Activated naive CD4-positive, alpha-beta T cell treated with anti-CD3 and anti-CD28 coated beads, Interleukin-2, amount 10 ng/mL, durations not matched to agents 7 days and 5 days (primary cell): ENCODE measurements around the gene FKBP1A.
A peak's percentile ranks its signal among the peaks of the same experiment; 100 is the strongest.

Experiments
- CTCF ChIA-PET: fragments of 350-600 bp; sonication (Branson Sonifier 250); formaldehyde crosslinking; loops from one replicate; lab custom pipeline; 2021; ENCODE audit warnings: antibody characterized with exemption; lab: Charles Lee
- DNase-seq: peaks from one replicate; pipeline ENCODE4 v3.0.0-alpha.2; 2020
- H3K27ac Mint-ChIP-seq: one replicate; pipeline ENCODE4 v1.8.0; 2021; ENCODE audit warnings: mild to moderate bottlenecking, moderate library complexity, mixed read lengths
- H3K27me3 Mint-ChIP-seq: one replicate; pipeline ENCODE4 v1.8.0; 2021; ENCODE audit warnings: mild to moderate bottlenecking, mixed read lengths
- H3K36me3 Mint-ChIP-seq: one replicate; pipeline ENCODE4 v1.8.0; 2021; ENCODE audit warnings: mixed read lengths
- H3K4me1 Mint-ChIP-seq: one replicate; pipeline ENCODE4 v1.8.0; 2021; ENCODE audit warnings: mixed read lengths
- H3K4me3 Mint-ChIP-seq: one replicate; pipeline ENCODE4 v1.8.0; 2021; ENCODE audit warnings: mild to moderate bottlenecking, moderate library complexity, mixed read lengths
- H3K9me3 Mint-ChIP-seq: one replicate; pipeline ENCODE4 v1.8.0; 2021; ENCODE audit warnings: mixed read lengths

Gene FKBP1A

GRCh38 chr20:1392693-1393506 is at the start of gene FKBP1A:
FKBP1A (minus strand) TSS chr20:1393054; CDS start chr20:1392998, 56 bp downstream.
- H3K36me3 Mint-ChIP-seq: peaks cover 31% of the 10 kb centered on the region
- peaks cover 15% of the 10 kb centered on the region for H3K9me3 Mint-ChIP-seq
- CTCF ChIA-PET: interaction anchor here (1.0 to 3.4 kb wide), 5 partner anchors 9 to 80 kb away, joined by 3 to 11 read pairs (median 6); no protein-coding TSS in a partner anchor
- peaks cover 27% of the 10 kb centered on the region for H3K27me3 Mint-ChIP-seq
- H3K27ac Mint-ChIP-seq: peak within 1 kb of the TSS; percentile 92
- peak; percentile 93 for DNase-seq
- peaks cover 71% of the 10 kb centered on the region for H3K4me1 Mint-ChIP-seq
- peak within 1 kb of the TSS; percentile 92 for H3K4me3 Mint-ChIP-seq

- CTCF ChIA-PET: no interaction called here
- peaks cover 50% of the 10 kb centered on the region for H3K36me3 Mint-ChIP-seq
- H3K4me1 Mint-ChIP-seq: peaks cover 22% of the 10 kb centered on the region
These were observed 49.5 kb upstream of the FKBP1A start for GRCh38 chr20:1442304-1442703.

GRCh38 chr20:1441133-1441532 is 48.3 kb upstream of the FKBP1A start:
- H3K27ac Mint-ChIP-seq: no peak overlapping the region
- H3K36me3 Mint-ChIP-seq: peaks cover 43% of the 10 kb centered on the region
- CTCF ChIA-PET: interaction anchor here (1.0 to 1.5 kb wide), 3 partner anchors 27 to 228 kb away, joined by 3 to 6 read pairs (median 4); no protein-coding TSS in a partner anchor
- H3K9me3 Mint-ChIP-seq: no peaks in the 10 kb centered on the region
- H3K27me3 Mint-ChIP-seq: peaks cover 6% of the 10 kb centered on the region
- no peak for DNase-seq
- no peak overlapping the region for H3K4me3 Mint-ChIP-seq
- H3K4me1 Mint-ChIP-seq: peaks cover 27% of the 10 kb centered on the region

More at GRCh38 chr20:1442304-1442703, 49.5 kb upstream of the FKBP1A start:
- DNase-seq: no peak
- peaks cover 6% of the 10 kb centered on the region for H3K27me3 Mint-ChIP-seq
- H3K9me3 Mint-ChIP-seq: no peaks in the 10 kb centered on the region
- no peak overlapping the region for H3K4me3 Mint-ChIP-seq
- H3K27ac Mint-ChIP-seq: no peak overlapping the region

GRCh38 chr20:1440024-1440423 is 47.2 kb upstream of the FKBP1A start:
- Mint-ChIP-seq H3K9me3 (no peaks in the 10 kb centered on the region), H3K4me1 (peaks cover 38% of the 10 kb centered on the region), H3K4me3 (no peak overlapping the region), H3K27me3 (peaks cover 6% of the 10 kb centered on the region), H3K36me3 (peaks cover 32% of the 10 kb centered on the region), H3K27ac (peak overlapping the region; percentile 33)
- CTCF ChIA-PET: interaction anchor here (0.7 to 1.9 kb wide), 7 partner anchors 28 to 227 kb away, joined by 3 to 10 read pairs (median 3); no protein-coding TSS in a partner anchor
- peak; percentile 46 for DNase-seq

- DNase-seq: no peak
- peaks cover 23% of the 10 kb centered on the region for H3K36me3 Mint-ChIP-seq
- no peak overlapping the region for H3K4me3 Mint-ChIP-seq
- CTCF ChIA-PET: interaction anchor here (1.0 to 5.0 kb wide), 13 partner anchors 10 to 225 kb away, joined by 3 to 41 read pairs (median 4); partner anchors contain the start of genes FKBP1A and NSFL1C
- no peak overlapping the region for H3K27ac Mint-ChIP-seq
- H3K27me3 Mint-ChIP-seq: peaks cover 13% of the 10 kb centered on the region
- H3K9me3 Mint-ChIP-seq: peaks cover 5% of the 10 kb centered on the region
- peaks cover 53% of the 10 kb centered on the region for H3K4me1 Mint-ChIP-seq
These were observed 45.5 kb upstream of the FKBP1A start for GRCh38 chr20:1438361-1438760.

GRCh38 chr20:1437235-1437904 is 44.5 kb upstream of the FKBP1A start:
- CTCF ChIA-PET: interaction anchor here (0.6 to 5.0 kb wide), 17 partner anchors 11 to 157 kb away, joined by 3 to 41 read pairs (median 5); partner anchors contain the start of genes FKBP1A and SDCBP2
- peaks cover 6% of the 10 kb centered on the region for H3K9me3 Mint-ChIP-seq

GRCh38 chr20:1436263-1436662 is 43.4 kb upstream of the FKBP1A start:
- CTCF ChIA-PET: interaction anchor here (0.9 to 5.0 kb wide), 14 partner anchors 10 to 173 kb away, joined by 3 to 41 read pairs (median 5); partner anchors contain the start of genes FKBP1A and SDCBP2
- peaks cover 54% of the 10 kb centered on the region for H3K4me1 Mint-ChIP-seq

More at GRCh38 chr20:1437235-1437904, 44.5 kb upstream of the FKBP1A start:
- Mint-ChIP-seq H3K4me3 (no peak overlapping the region), H3K4me1 (peaks cover 58% of the 10 kb centered on the region), H3K27me3 (peaks cover 21% of the 10 kb centered on the region), H3K36me3 (peaks cover 17% of the 10 kb centered on the region), H3K27ac (no peak overlapping the region)
- peak; percentile 88 for DNase-seq

GRCh38 chr20:1435337-1435699 is 42.5 kb upstream of the FKBP1A start:
- Mint-ChIP-seq H3K9me3 (peaks cover 6% of the 10 kb centered on the region), H3K36me3 (peaks cover 8% of the 10 kb centered on the region), H3K4me3 (no peak overlapping the region), H3K4me1 (peaks cover 47% of the 10 kb centered on the region), H3K27ac (no peak overlapping the region), H3K27me3 (peaks cover 26% of the 10 kb centered on the region)
- CTCF ChIA-PET: interaction anchor here (0.8 to 5.0 kb wide), 8 partner anchors 32 to 123 kb away, joined by 3 to 41 read pairs (median 4); partner anchors contain the start of gene FKBP1A
- no peak for DNase-seq

More at GRCh38 chr20:1436263-1436662, 43.4 kb upstream of the FKBP1A start:
- H3K9me3 Mint-ChIP-seq: peaks cover 6% of the 10 kb centered on the region
- peaks cover 10% of the 10 kb centered on the region for H3K36me3 Mint-ChIP-seq
- H3K27me3 Mint-ChIP-seq: peaks cover 23% of the 10 kb centered on the region
- no peak overlapping the region for H3K4me3 Mint-ChIP-seq
- no peak for DNase-seq
- H3K27ac Mint-ChIP-seq: no peak overlapping the region

GRCh38 chr20:1434571-1435336 is 41.9 kb upstream of the FKBP1A start:
- H3K27me3 Mint-ChIP-seq: peaks cover 26% of the 10 kb centered on the region
- peak; percentile 85 for DNase-seq
- peak overlapping the region; percentile 53 for H3K4me3 Mint-ChIP-seq
- CTCF ChIA-PET: interaction anchor here (0.8 to 5.0 kb wide), 5 partner anchors 31 to 122 kb away, joined by 3 to 41 read pairs (median 4); no protein-coding TSS in a partner anchor
- H3K27ac Mint-ChIP-seq: peak overlapping the region; percentile 87
- peaks cover 5% of the 10 kb centered on the region for H3K36me3 Mint-ChIP-seq
- H3K4me1 Mint-ChIP-seq: peaks cover 44% of the 10 kb centered on the region
- peaks cover 6% of the 10 kb centered on the region for H3K9me3 Mint-ChIP-seq

GRCh38 chr20:1431158-1431557 is 38.3 kb upstream of the FKBP1A start:
- no peak overlapping the region for H3K27ac Mint-ChIP-seq
- peaks cover 6% of the 10 kb centered on the region for H3K9me3 Mint-ChIP-seq
- CTCF ChIA-PET: no interaction called here
- no peak overlapping the region for H3K4me3 Mint-ChIP-seq
- peaks cover 57% of the 10 kb centered on the region for H3K4me1 Mint-ChIP-seq
- H3K27me3 Mint-ChIP-seq: peaks cover 23% of the 10 kb centered on the region
- peaks cover 5% of the 10 kb centered on the region for H3K36me3 Mint-ChIP-seq
- no peak for DNase-seq

GRCh38 chr20:1430004-1430451 is 37.2 kb upstream of the FKBP1A start:
- Mint-ChIP-seq H3K4me1 (peaks cover 54% of the 10 kb centered on the region), H3K9me3 (peaks cover 6% of the 10 kb centered on the region), H3K27me3 (peaks cover 28% of the 10 kb centered on the region), H3K4me3 (no peak overlapping the region), H3K27ac (no peak overlapping the region), H3K36me3 (peaks cover 5% of the 10 kb centered on the region)
- DNase-seq: no peak
- CTCF ChIA-PET: no interaction called here

GRCh38 chr20:1429143-1429728 is 36.4 kb upstream of the FKBP1A start:
- Mint-ChIP-seq H3K27me3 (peaks cover 29% of the 10 kb centered on the region), H3K4me3 (no peak overlapping the region), H3K9me3 (peaks cover 2% of the 10 kb centered on the region), H3K36me3 (peaks cover 1% of the 10 kb centered on the region), H3K4me1 (peaks cover 48% of the 10 kb centered on the region), H3K27ac (no peak overlapping the region)
- no peak for DNase-seq
- CTCF ChIA-PET: no interaction called here
